HG03439 (cell line): ENCODE results near the gene IFIT1.

Experiments used
- ATAC-seq: cut with Tn5 transposase; IDR thresholded peaks from one replicate; pipeline ENCODE4 v1.9.1; 2021; ENCODE audit warnings: mild to moderate bottlenecking, moderate library complexity; ENCODE audit not compliant: unreplicated experiment

IFIT1 gene, protein sequence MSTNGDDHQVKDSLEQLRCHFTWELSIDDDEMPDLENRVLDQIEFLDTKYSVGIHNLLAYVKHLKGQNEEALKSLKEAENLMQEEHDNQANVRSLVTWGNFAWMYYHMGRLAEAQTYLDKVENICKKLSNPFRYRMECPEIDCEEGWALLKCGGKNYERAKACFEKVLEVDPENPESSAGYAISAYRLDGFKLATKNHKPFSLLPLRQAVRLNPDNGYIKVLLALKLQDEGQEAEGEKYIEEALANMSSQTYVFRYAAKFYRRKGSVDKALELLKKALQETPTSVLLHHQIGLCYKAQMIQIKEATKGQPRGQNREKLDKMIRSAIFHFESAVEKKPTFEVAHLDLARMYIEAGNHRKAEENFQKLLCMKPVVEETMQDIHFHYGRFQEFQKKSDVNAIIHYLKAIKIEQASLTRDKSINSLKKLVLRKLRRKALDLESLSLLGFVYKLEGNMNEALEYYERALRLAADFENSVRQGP

GRCh38 chr10:89391907-89392756, at the start of gene IFIT1:
TSS of gene IFIT1 (plus strand) at chr10:89392623. CDS start at chr10:89392713, 90 bp downstream.
- ATAC-seq = peak; percentile 69

DNA sequence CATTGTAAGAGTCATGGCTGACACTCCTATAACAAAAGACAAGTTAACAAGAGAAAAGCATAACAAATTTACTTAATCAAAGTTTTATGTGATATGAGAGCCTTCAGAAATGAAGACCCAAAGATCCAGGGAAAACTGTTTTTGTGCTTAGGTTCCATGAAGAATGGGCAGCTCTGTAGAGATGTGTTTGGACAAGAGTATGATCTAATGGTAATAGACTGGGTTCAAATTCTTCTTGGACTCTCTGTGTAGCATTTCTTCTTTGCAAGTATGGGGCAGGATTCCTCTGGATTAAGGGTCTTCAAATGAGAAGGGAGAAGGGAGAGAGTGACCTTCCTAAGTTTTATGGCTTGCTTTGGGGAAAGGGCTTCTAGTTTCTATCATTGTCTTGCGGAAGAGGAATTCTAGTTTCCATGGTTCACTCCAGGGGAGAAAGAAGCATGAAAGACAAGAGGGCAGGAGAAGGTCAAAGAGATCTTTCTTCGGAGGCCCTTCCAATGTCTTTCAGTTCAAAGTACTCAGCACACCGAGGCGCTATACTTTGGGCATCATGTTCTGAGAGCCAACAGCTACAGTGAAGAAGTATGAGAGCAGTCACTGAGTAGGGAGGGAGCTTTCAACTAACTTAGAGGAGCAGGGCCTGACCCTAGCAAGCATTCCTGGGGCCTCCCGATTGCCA, 49.2 kb upstream of the IFIT1 start:
- ATAC-seq = no peak

GRCh38 chr10:89344156-89344555, 48.3 kb upstream of the IFIT1 start:
- no peak for ATAC-seq

DNA sequence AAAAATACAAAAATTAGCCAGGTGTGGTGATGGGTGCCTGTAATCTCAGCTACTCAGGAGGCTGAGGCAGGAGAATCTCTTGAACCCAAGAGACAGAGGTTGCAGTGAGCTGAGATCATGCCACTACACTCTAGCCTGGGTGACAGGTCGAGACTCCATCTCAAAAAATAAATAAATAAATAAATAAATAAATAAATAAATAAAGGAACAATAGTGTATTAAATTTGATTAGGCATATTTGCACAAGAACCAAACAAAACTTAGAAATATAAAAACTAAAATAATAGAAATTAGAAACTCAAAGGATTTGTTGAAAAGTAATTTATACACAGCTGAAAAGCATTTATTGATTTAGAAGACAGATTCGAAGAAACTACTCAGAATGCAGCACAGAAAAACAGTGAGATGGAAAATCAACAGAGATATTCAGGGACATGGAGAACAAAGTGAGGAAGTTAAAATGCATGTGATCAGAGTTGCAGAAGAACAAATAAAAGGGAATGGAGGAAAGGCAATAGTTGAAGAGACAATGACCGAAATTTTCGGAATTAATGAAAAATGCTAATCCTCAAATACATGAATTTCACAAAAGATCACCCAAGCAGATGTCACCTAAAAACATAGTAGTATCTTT, 46.9 kb upstream of the IFIT1 start:
- ATAC-seq = no peak

DNA sequence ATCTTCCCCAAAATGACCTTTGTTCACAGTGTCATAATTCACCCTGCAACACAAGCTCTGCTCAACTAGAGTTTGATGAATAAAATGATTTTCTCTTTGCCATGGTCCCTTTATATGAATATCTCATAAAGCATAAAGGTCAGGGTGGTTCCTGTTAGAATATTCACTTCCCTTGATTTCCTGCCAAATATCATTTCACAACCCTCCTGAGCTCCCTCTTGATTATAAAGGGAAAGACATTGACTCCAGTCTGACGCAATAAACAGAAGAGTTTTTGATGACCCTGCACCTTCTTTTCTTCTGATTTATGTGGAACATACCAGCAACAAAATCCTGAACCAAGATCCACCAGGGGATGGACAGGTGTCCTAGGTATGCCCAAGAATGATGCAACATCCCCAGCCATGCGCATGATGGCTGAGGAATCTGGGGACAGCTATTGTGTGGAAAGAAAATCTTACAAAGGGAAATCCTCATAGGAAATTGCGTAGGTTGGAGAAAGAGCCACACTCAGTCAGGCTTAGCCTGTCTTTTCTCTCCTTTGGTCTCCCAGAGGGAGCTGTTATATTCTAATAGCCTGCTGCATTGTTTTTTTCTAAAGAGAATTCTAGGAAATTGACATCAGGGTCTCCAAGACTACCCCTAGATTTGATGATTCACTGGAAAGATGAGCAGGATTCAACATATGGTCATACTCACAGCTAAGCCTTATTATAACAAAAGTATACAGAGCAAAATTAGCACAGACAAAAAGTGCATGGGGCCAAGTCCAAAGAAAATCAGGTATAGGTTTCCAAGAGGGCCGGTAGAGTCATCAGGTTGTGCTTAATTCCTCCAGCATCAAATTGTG, 45.8 kb upstream of the IFIT1 start:
- no peak for ATAC-seq

- ATAC-seq = no peak
Observed at GRCh38 chr10:89347701-89348457, 44.5 kb upstream of the IFIT1 start.

DNA sequence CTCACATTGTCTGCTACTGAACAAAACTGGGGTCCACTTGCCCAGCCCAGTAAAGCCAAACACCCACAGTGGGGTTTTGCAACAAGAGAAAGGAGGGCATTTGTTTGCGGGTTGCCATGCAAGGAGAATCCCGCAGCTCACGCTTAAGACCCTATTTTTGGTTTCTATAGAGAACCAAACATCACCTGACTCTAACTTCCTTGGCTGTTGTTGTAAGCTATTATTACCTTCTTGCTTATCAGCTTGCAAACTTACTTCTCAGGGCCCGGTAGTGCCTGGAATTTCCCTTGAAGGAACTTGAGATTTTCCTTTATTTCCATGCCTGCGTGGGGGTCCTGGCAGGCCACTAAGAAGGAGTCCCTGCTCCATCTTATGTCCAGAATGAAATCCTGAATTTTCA, 43.9 kb upstream of the IFIT1 start:
- ATAC-seq = no peak

GRCh38 chr10:89348975-89349374, 43.4 kb upstream of the IFIT1 start:
- ATAC-seq = no peak

DNA sequence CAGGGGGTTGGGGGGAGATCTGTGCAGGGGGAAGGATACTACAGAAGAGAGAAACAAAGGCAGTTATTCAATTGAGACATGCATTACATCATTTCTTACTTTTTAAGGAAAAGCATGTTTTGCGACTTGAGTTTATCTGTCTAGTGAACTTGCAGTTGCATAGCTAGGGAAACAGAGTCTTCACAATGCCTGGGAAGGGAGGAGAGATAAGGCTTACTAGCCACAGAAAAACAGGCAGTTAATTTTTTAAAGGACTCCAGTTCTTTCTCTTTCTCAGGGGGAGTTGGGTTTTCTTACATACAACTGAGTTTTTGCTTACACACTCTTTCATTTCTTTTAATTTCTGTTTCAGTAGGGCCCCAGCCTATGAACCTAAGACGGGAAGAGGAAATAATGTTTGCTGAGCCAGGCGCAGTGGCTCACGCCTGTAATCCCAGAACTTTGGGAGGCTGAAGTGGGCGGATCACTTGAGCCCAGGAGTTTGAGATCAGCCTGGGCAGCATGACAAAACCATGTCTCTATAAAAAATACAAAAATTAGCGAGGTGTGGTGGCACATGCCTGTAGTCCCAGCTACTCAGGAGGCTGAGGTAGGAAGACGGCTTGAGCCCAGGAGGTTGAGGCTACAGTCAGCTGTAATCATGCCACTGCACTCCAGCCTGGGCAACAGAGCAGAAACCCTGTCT, 41.6 kb upstream of the IFIT1 start:
- ATAC-seq = peak; percentile 26

DNA sequence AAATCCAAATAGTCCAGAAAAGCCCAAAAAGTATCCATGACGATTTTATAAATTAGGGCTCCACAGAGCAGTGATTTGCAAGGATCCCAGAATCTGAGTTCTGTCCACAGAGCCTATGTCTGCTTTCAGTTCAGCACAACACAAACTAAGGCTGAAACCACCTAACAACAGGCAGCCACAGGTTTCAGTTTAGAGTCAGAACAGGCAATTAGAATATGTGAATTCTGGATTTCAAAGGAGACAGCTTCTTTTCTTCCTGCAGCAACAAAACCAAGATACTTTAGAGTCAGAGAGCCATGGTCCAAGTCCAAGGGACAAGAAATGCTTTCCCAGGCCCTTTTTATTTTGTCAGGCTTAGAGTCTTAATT, 41.0 kb upstream of the IFIT1 start:
- peak; percentile 79 for ATAC-seq

DNA sequence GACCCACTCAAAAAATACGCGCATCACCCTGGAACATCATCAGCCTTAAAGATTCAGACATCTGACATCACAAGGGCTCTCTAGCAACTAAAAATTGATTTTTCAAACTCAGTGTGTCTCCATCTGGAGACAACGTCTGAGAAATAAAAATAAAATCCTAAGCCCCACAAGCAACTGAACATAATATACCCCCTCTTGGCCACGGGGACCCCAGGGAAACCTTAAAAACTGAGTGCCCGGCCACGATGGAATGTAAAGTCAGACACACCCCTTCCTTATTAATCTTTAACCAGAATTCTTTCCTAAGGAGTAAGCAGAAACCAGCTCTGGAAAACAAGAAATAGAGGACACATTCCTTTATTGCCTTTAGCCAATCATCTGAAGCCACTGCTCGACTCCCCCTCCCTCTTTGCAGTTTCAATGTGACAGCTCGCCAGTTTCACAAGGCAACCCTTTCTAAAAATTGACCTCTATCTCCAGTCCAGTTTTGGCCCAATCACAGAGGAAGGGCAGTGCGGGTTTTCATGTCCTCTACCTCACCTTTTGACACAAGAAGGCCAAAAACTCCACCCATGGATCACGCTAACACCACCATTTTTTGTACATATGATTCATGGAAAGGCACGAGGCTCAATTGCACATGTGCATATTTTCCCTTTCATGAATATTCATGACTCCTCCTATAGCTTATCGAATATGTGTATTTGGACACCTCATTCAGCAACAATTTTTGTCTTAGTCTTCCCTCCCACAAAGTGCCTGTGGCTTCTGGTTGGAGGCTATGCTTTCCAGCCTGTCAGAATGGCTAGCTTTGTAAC, 40.4 kb upstream of the IFIT1 start:
- peak; percentile 49 for ATAC-seq

DNA sequence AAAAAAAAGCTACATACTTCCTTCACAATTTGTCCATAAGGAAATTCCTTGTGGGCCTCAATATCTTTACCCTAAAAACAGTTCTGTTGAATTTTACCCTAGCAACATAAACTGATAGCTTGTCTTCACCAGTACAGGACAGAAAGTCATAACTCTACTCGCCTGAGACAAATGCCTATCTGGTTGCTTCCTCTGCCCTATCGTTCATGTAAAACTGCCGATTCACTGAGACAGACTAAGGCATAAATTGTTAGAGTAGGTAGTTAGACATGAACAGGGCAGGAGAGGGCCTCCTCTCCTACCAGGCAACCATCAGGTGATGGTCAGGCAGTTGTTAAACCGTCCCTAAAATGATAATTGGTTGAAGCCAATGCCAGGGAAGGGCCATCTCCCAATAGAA, 39.6 kb upstream of the IFIT1 start:
- no peak for ATAC-seq

DNA sequence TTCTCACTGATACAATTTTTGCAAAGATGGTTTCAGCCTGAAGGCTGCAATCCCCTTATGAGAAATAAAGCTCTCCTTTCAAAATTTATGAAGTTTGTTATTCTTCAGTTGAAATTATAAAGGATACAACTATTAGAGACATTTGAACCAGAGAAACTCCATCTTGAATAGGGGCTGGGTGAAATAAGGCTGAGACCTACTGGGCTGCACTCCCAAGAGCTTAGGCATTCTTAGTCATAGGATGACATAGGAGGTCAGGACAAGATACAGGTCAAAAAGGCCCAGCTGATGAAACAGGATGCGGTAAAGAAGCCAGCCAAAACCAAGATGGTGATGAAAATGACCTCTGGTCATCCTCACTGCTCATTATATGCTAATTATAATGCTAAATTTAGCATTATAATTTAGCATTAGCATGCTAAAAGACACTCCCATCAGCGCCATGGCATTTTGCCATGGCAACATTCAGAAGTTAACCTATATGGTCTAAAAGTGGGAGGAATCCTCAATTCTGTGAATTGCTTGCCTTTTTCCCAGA, 37.0 kb upstream of the IFIT1 start:
- ATAC-seq = no peak

- no peak for ATAC-seq
Observed at GRCh38 chr10:89357096-89357495, 35.3 kb upstream of the IFIT1 start.

DNA sequence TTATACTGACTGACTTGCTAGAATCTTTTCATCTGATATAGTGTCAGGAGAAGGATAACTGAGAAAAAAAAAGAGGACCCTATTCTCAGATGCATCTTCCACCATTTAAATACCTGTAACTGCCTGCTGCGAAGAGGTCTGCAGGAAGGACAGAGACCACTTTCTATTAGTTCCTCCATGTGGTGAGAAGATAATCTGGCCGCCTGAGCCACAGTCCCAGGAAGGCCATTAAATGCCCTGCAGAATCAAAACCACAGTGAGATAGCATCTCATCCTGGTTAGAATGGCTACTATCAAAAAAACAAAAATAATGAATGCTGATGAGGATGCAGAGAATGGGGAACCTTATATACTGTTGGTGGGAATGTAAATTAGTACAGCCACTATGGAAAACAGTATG, 34.4 kb upstream of the IFIT1 start:
- no peak for ATAC-seq

GRCh38 chr10:89360157-89360556, 32.3 kb upstream of the IFIT1 start:
- ATAC-seq = no peak

GRCh38 chr10:89362929-89363328, 29.5 kb upstream of the IFIT1 start:
- ATAC-seq = no peak
